SU-DHL-6 (cell line): ENCODE measurements around the gene ISM2.
"Not testable (repeated sequence)": the region's sequence is repeated elsewhere in the genome, so short reads cannot be mapped to it uniquely, and the experiment has no call there.

Experiments
- H2AFZ ChIP-seq: fragments of 200-600 bp; sonication (generic); 2 replicates; pipeline ENCODE4 v1.6.1; 2014; ENCODE audit warnings: low read depth, mild to moderate bottlenecking, moderate library complexity, mixed read lengths, antibody characterized with exemption, low read length; ENCODE audit not compliant: severe bottlenecking
- H3F3A ChIP-seq: fragments of 200-600 bp; shearing (Covaris generic); 2 replicates; pipeline ENCODE4 v1.6.0; 2016; ENCODE audit warnings: antibody characterized with exemption, mild to moderate bottlenecking; ENCODE audit not compliant: insufficient read depth
- H3K27ac ChIP-seq: fragments of 200-600 bp; sonication (generic); 2 replicates; pipeline ENCODE4 v1.5.1; 2016; ENCODE audit warnings: low read depth, mild to moderate bottlenecking, low read length, moderate library complexity, mixed read lengths
- H3K27me3 ChIP-seq: fragments of 200-600 bp; sonication (generic), shearing (Covaris generic); 2 replicates; pipeline ENCODE4 v1.6.0; 2014; ENCODE audit warnings: mild to moderate bottlenecking, low read length
- H3K36me3 ChIP-seq: fragments of 200-600 bp; sonication (generic); 2 replicates; pipeline ENCODE4 v1.6.1; 2014; ENCODE audit warnings: mild to moderate bottlenecking, low read length, mixed read lengths
- H3K4me2 ChIP-seq: fragments of 300-600, 200-600 bp; shearing (Covaris generic), sonication (generic); 2 replicates; pipeline ENCODE4 v1.6.0; 2014; ENCODE audit warnings: low read length, low read depth, mild to moderate bottlenecking; ENCODE audit not compliant: poor library complexity, severe bottlenecking
- H3K4me3 ChIP-seq: fragments of 200-600 bp; sonication (generic); 2 replicates; pipeline ENCODE4 v1.5.1; 2014; ENCODE audit warnings: antibody characterized with exemption, low read length, mild to moderate bottlenecking, mixed read lengths; ENCODE audit not compliant: insufficient read depth, poor library complexity, severe bottlenecking
- H3K79me2 ChIP-seq: fragments of 200-600 bp; sonication (generic); 2 replicates; pipeline ENCODE4 v1.6.1; 2014; ENCODE audit warnings: mild to moderate bottlenecking, low read length, moderate library complexity; ENCODE audit not compliant: insufficient read depth
- H3K9ac ChIP-seq: fragments of 200-600 bp; sonication (generic); 2 replicates; pipeline ENCODE4 v1.7.0; 2014; ENCODE audit warnings: mild to moderate bottlenecking, low read length
- H3K9me2 ChIP-seq: fragments of 200-600 bp; sonication (generic); replicated peaks from 2 replicates; pipeline ENCODE4 v1.6.1; 2014; ENCODE audit warnings: low read length; ENCODE audit not compliant: insufficient read depth
- H3K9me3 ChIP-seq: fragments of 200-600 bp; sonication (generic); 2 replicates; pipeline ENCODE4 v1.6.1; 2014; ENCODE audit warnings: low read length, mixed read lengths; ENCODE audit not compliant: insufficient read depth
- H4K20me1 ChIP-seq: fragments of 200-600 bp; sonication (generic); 2 replicates; pipeline ENCODE4 v1.6.1; 2014; ENCODE audit warnings: low read depth, mild to moderate bottlenecking, antibody characterized with exemption, low read length, moderate library complexity, mixed read lengths
- CTCF ChIP-seq: fragments of 200-600 bp; sonication (generic); IDR thresholded peaks from one replicate; pipeline ENCODE4 v1.5.1; 2017; ENCODE audit warnings: antibody characterized with exemption, mild to moderate bottlenecking, low read length, moderate library complexity; ENCODE audit not compliant: insufficient read depth, poor library complexity, severe bottlenecking
- EZH2phosphoT487 ChIP-seq: fragments of 200-600 bp; sonication (generic), shearing (Covaris generic); conservative IDR thresholded peaks from 2 replicates; pipeline ENCODE4 v1.6.1; 2018; ENCODE audit warnings: mild to moderate bottlenecking, antibody characterized with exemption, low read length, moderate library complexity, mixed read lengths

The ISM2 gene

GRCh38 chr14:77498120-77498979 lies at the start of gene ISM2:
Gene ISM2 (minus strand): TSS chr14:77498816. CDS start chr14:77498793, 23 bp downstream.
- Histone ChIP-seq H3K4me3 (peak within 1 kb of the TSS; percentile 54), H4K20me1 (no peaks in the 10 kb centered on the region), H3K36me3 (no peaks in the 10 kb centered on the region), H3K9ac (peak within 1 kb of the TSS; percentile 47), H3K9me2 (no peaks in the 10 kb centered on the region), H3K4me2 (peak within 1 kb of the TSS; percentile 64), H2AFZ (peak within 1 kb of the TSS; percentile 64), H3K9me3 (no peaks in the 10 kb centered on the region), H3K79me2 (no peaks in the 10 kb centered on the region), H3F3A (peaks cover 8% of the 10 kb centered on the region; the same call in 1 of the 2 replicates), H3K27me3 (no peaks in the 10 kb centered on the region), H3K27ac (no peak within 1 kb of the TSS)
- TF ChIP-seq EZH2phosphoT487: no peak
- no peak for TF ChIP-seq CTCF

GRCh38 chr14:77547512-77548180 lies 49.0 kb upstream of the ISM2 start:
- H3K36me3 ChIP-seq: no peaks in the 10 kb centered on the region
- no peak overlapping the region for H3K9ac ChIP-seq
- no peaks in the 10 kb centered on the region for H3K9me3 ChIP-seq
- no peak overlapping the region for H3K4me3 ChIP-seq
- no peak overlapping the region for H2AFZ ChIP-seq
- no peak for TF ChIP-seq EZH2phosphoT487
- TF ChIP-seq CTCF: no peak
- H3K27me3 ChIP-seq: no peaks in the 10 kb centered on the region
- H3K79me2 ChIP-seq: no peaks in the 10 kb centered on the region
- H4K20me1 ChIP-seq: no peaks in the 10 kb centered on the region
- H3F3A ChIP-seq: no peaks in the 10 kb centered on the region
- no peak overlapping the region for H3K4me2 ChIP-seq
- no peaks in the 10 kb centered on the region for H3K9me2 ChIP-seq
- no peak overlapping the region for H3K27ac ChIP-seq

- not testable (repeated sequence) for H3K4me2 ChIP-seq, H3F3A ChIP-seq, H2AFZ ChIP-seq, H3K9ac ChIP-seq, H4K20me1 ChIP-seq, H3K9me3 ChIP-seq, H3K36me3 ChIP-seq, H3K4me3 ChIP-seq, H3K9me2 ChIP-seq, H3K27ac ChIP-seq, H3K27me3 ChIP-seq, H3K79me2 ChIP-seq
Observed at GRCh38 chr14:77545171-77545570, 46.6 kb upstream of the ISM2 start.

- Histone ChIP-seq H3K9me3 (no peaks in the 10 kb centered on the region), H3F3A (0 out of 2 replicates have a peak, but pooled peaks cover 3% of the 10 kb centered on the region), H3K4me2 (no peak overlapping the region), H3K27ac (no peak overlapping the region), H3K79me2 (no peaks in the 10 kb centered on the region), H3K9me2 (no peaks in the 10 kb centered on the region), H3K4me3 (no peak overlapping the region), H3K36me3 (no peaks in the 10 kb centered on the region), H3K9ac (no peak overlapping the region), H3K27me3 (no peaks in the 10 kb centered on the region), H2AFZ (no peak overlapping the region), H4K20me1 (no peaks in the 10 kb centered on the region)
- TF ChIP-seq CTCF: no peak
- no peak for TF ChIP-seq EZH2phosphoT487
Observed at GRCh38 chr14:77544571-77544970, 46.0 kb upstream of the ISM2 start.
